Inflammatory macrophage treated with lipopolysaccharide for 4 hours (primary cell): ENCODE measurements around the gene DGCR8.

Source experiments
- DNase-seq: peaks from one replicate; pipeline ENCODE4 v3.0.0-alpha.2; 2020

Gene DGCR8

GRCh38 chr22:20140521-20140964, 60.5 kb downstream of the DGCR8 start:
- no peak for DNase-seq

- DNase-seq: no peak
Measured at GRCh38 chr22:20141186-20142077, 61.4 kb downstream of the DGCR8 start.

GRCh38 chr22:20142711-20143621, 62.9 kb downstream of the DGCR8 start:
- no peak for DNase-seq

GRCh38 chr22:20143883-20144665, 64.0 kb downstream of the DGCR8 start:
- DNase-seq: no peak

DNA sequence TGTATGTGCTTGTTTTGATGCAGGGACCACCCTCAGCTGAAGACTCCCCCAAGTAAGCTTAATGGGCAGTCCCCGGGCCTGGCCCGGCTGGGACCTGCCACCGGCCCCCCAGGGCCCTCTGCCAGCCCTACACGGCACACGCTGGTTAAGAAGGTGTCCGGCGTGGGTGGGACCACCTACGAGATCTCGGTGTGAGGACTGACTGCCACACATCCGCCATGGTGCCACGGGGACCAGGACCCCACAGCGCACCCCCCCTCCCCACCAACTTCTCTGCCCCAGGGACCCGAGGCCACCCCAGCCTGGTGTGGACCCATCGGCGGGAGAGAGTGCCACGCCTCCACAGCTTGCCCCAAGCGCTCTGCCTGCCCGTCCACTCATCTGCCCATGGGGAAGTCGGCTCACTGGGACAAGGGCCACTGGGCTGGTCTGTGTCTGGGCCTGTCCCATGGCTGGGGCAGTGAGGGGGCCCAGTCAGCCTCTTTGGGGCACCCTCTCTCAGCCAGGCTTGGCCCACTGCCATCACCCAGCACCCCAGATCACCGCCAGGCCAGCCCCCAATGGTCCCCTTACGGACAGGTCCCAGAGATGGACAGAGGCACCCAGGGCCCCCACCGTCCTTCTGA, 65.3 kb downstream of the DGCR8 start:
- DNase-seq: no peak

DNA sequence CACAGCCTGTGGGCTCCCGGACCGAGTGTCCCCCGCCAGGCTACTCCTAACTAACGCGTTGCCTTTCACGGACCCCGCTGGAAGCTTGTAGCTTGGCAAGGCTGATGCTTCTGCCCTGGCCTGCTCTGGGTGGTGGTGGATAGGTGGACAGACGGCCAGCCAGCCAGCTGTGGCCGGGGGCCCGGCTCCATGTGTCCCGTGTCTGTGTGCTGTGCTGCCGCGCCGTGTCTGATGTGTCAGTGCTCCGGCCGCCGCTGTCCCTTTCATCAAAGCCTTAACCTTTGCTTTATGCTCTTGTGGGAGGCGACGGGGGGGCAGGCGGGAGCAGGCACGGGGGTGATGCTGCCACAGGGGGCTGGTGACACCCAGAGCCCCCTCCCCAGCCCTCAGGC, 65.8 kb downstream of the DGCR8 start:
- no peak for DNase-seq

DNA sequence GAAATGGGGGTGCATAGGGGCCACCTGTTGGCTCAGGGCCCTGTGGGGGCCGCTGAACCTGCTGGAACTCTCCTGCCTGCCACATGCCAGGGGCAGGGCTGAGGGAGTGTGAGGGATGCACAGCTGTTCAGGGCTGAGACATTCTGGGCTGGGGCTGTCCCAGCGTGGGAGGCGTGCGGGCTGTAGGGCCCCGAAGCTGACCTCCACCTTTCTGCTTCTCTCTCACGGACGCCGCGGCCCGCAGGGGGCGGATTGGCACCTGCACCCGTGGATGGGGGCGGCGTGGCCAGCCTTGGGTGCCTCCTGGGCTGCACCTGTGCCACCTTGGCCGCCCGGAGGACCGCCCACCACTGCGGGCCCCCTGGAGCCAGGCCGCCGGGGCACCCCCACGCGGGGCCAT, 66.7 kb downstream of the DGCR8 start:
- DNase-seq: no peak

GRCh38 chr22:20147237-20147988, 67.4 kb downstream of the DGCR8 start:
- no peak for DNase-seq

DNA sequence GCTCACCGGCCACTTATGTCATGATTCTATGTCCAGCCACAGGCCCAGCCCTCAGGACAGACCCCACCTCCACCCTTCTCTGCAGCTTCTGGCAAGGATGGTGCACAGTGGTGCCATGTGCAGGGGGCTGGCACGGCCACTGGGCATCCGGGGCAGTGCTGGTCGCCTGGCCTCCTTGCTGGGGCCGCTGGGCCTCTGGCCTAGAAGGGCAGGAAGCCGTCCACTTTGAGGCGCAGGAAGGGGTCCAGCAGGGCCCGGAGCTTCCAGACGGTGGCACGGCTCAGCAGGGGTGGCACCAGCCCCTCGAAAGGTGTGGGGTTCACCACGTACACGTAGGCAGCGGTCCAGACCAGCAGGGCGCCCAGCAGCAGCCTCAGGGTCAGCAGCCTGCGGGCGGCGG, 68.4 kb downstream of the DGCR8 start:
- DNase-seq: no peak

- DNase-seq: no peak
Measured at GRCh38 chr22:20149257-20150250, 69.5 kb downstream of the DGCR8 start.

GRCh38 chr22:20150381-20151275, 70.6 kb downstream of the DGCR8 start, which contains the start of gene CCDC188:
Gene CCDC188 (minus strand): TSS chr22:20151055. CDS start chr22:20150986, 69 bp downstream.
- no peak for DNase-seq

GRCh38 chr22:20151276-20151588, 71.2 kb downstream of the DGCR8 start:
- no peak for DNase-seq

DNA sequence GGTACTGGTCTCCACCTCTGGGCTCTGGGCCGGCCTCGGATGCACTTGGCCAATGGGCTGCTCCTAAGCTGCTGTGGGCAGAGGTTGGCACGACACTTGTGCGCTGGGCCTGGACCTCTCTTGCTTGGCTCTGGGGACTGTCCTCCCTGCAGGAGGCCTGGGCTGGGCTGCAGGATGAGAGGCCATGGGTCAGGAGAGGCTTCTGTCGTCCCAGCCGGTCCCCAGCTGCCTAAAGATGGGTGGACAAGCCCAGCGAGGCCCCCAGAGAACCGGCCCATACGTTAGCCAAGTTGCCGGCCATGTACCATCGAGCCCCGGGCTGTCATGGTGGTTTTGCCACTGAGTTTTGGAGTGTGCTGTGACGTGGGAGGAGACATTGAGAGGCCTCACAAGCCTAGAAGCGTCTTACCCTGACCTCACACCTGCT, 72.4 kb downstream of the DGCR8 start:
- no peak for DNase-seq

GRCh38 chr22:20153945-20154344, 73.9 kb downstream of the DGCR8 start:
- no peak for DNase-seq

DNA sequence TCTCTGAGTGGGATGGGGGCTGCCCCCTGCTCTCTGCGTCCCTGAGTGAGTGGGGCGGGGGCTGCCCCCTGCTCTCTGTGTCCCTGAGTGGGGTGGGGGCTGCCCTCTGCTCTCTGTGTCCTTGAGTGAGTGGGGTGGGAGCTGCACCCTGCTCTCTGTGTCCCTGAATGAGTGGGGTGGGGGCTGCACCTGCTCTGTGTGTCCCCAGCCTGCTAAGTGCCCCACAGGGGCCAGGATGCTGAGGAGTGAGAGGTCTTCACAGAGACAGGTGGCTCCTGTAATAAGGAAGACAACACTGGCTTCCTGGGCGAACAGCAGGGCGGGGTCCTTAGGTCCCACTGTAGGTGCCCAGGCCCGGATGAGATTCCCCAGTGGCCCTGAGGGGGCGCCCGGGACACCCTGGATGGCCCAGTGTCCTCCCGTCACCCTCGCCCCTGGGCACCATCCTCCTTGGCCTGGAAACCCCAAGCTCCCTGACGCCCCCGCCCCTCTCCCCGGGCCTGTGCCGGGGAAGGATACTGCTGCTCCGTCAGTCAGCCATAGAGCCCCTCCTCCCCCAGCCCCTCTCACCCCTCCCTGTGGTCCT, 74.7 kb downstream of the DGCR8 start:
- DNase-seq: no peak

DNA sequence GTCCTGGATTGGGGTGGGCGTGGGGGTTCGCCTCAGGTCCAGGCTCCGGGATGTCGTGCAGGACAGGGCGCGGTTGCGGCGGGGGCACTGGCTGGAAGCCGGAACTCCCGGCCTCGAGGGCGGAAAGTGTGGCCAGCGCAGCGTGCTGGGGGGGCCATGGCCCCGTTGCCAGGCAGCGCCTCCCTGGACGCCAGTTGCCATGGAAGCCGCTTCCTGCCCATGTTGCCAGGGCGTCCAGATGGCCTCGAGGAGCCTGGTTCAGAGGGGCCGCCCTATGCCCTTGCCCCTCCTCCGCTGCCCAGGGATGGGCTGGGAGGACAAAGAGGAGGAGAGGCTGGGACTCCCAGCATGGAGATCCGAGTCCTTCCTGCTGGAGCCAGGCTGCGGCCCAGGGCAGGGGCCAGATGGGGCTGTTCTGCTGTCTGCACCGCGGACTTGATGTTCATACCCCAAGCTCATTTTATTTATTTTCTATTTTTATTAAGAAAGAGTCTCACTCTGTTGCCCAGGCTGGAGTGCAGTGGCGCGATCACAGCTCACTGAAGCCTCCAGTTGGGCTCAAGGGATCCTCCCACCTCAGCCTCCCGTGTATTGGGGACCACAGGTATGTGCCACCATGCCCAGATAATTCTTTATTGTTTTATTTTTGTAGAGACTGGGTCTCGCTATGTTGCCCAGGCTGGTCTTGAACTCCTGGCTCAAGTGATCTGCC, 75.4 kb downstream of the DGCR8 start:
- DNase-seq: peak; percentile 30

GRCh38 chr22:20156042-20156389, 76.0 kb downstream of the DGCR8 start:
- no peak for DNase-seq
